GM18909 (cell line): ENCODE data around the gene SPCS3.
"Not testable (repeated sequence)": the region's sequence is repeated elsewhere in the genome, so short reads cannot be mapped to it uniquely, and the experiment has no call there.

ENCODE experiments used
- ATAC-seq: cut with Tn5 transposase; IDR thresholded peaks from one replicate; pipeline ENCODE4 v1.9.1; 2021; ENCODE audit warnings: mild to moderate bottlenecking; ENCODE audit not compliant: unreplicated experiment, poor library complexity

SPCS3 gene

GRCh38 chr4:176319704-176320339 lies at the start of gene SPCS3:
Gene SPCS3, plus strand, starts transcription at chr4:176319966. Its CDS starts 111 bp downstream, at chr4:176320077.
- peak; percentile 90 for ATAC-seq

GRCh38 chr4:176270669-176271068 lies 49.1 kb upstream of the SPCS3 start:
- no peak for ATAC-seq

DNA sequence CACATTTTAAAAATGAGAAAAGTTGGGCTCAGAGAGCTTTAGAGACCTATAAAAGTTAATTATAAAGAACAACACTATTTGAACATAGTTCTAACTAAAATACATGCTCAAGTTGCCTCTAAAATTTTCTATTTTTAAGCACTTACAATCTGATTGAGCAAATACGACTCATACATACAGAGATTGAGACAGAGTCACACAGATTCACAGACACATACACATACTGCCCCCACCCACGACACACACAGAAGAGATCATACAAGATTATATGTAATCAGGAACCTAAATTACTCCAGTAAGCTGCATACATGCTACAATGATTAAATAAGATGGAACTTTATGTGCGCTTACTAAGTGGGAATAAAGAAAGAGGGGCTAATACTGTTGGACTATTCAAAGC lies 48.0 kb upstream of the SPCS3 start:
- no peak for ATAC-seq

DNA sequence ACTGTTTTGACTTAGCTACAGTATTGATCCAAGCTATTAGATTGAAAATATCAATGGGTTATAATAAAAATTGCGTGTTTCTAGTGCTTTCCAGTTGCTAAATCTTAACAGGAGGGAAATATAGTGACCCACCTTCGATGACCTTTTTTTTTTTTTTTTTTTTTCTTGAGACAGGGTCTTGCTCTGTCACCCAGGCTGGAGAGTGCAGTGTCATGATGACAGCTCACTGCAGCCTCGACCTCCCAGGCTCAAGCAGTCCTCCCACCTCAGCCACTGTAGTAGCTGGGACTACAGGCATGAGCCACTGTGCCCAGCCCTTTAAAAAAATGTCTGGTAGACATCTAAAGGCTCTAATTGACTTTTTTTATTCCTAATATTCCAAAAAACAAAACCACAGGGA lies 47.0 kb upstream of the SPCS3 start:
- no peak for ATAC-seq

DNA sequence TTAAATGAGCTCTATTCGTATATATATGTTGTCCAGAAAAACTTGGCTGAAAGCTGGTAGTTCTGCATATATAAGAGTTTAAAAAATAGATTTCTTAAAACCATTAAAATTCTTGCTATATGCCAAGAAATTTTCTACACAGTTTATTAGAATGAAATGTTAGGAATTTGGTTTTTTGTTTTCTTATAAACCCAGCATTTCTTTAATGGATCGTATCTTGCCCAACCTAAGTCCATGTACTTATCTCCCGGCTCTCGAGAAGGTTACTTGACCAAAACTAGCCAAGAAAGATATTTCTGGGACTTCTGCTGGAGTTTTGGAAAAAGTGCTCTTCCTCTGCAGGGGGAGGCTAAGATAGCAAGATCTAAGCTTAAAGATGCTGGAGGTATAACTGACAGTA lies 46.0 kb upstream of the SPCS3 start:
- ATAC-seq, result no peak

DNA sequence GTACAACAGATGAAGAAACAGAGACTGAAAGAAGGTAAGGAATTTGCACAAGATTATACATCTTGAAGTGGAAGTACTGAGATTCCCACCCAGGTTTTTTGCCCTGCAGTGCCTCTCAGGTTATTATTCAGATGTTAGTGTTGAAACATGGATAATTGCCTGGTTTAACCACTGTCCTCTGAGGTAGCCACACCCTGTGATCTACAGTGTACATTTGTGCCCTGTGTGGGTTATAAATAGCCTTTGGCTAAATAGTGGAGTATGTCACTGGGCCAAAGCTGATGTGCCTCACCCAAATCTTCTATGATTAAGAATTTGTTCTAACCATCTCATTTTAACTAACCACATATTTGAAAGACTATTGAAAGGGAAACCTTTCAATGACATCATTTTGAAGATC lies 45.3 kb upstream of the SPCS3 start:
- ATAC-seq, result no peak

GRCh38 chr4:176276710-176277109 lies 43.1 kb upstream of the SPCS3 start:
- ATAC-seq, result no peak

DNA sequence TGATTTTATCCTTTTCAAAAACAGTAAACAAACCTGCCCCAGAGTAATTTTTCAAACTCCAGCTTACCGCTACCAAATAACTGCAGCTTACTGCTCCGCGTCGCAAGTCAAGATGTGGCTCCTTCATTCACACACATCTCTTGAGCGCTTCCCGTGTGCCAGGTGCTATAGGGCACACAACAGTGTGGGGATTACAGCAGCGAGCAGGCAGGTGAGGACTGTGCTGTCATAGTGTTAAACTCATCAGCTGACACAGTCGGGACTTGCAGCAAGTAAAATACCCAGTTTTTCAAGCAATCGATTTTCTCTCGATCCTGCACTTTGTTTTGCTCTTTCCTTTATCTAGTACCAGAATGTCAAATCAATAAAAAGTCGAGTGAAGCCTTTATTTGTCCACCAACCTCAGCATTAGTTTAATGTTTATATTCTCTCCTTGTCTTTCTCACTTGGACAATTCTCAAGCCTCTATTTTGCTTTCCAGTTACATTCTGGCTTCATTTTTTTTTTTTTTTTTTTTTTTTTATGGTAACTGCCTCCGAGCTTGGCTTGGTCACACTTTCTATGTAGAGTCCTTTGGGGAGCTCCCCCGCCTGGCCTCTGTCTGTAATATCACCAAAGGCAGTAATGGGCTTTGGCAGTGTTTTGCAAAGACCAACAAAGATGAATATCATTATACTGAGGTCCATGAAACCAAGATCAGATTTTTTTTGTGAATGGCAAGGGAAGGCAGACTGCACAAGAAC lies 42.4 kb upstream of the SPCS3 start:
- ATAC-seq, result peak; percentile 90

DNA sequence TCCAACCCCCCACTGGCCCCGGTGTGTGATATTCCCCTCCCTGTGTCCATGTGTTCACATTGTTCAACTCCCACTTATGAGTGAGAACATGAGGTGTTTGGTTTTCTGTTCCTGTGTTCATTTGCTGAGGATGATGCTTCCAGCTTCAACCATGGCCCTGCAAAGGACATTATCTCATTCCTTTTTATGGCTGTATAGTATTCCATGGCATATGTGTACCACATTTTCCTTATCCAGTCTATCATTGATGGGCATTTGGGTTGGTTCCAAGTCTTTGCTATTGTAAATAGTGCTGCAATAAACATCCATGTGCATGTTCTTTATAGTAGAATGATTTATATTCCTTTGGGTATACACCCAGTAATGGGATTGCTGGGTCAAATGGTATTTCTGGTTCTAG lies 40.2 kb upstream of the SPCS3 start:
- ATAC-seq, result not testable (repeated sequence)

GRCh38 chr4:176286728-176287127 lies 33.0 kb upstream of the SPCS3 start:
- ATAC-seq, result no peak

DNA sequence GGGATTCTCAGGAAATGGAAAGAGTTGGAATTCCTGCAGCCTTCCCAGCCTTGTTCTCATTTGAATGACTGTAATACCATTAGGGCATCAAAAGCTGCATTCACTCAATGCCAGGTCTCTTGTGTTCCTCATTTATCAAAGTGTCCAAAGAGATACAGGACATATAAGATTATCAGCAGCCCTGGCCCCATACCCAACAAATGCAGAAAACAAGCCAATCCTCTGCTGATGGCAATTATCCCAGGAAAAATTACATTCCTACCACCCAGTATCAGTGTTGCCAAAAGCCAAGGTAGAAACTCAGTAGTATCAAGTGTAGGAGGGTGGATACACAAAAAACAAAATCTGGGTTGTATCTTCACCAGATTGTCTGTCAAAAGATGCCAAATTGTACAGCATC lies 32.2 kb upstream of the SPCS3 start:
- no peak for ATAC-seq

- no peak for ATAC-seq
Observed at GRCh38 chr4:176288020-176288419, 31.7 kb upstream of the SPCS3 start.

DNA sequence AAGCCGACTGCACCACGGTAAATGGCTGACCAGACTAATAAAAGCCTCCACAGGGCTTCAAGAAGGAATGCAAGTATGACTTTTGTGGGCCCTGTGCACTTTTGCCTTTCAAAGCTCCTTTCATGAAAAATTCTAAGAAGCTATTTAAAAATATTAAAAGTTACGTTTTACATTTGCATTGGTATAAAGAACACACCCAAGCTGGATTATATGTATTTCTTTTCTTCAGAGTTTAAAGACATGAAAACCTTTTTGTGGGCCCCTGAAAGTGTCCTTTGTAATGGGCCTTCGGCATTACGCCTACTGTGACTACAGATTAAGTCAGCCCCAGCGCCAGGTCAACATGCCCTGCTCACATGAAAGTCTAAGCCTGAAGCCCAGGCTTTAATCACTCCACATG lies 30.2 kb upstream of the SPCS3 start:
- no peak for ATAC-seq

DNA sequence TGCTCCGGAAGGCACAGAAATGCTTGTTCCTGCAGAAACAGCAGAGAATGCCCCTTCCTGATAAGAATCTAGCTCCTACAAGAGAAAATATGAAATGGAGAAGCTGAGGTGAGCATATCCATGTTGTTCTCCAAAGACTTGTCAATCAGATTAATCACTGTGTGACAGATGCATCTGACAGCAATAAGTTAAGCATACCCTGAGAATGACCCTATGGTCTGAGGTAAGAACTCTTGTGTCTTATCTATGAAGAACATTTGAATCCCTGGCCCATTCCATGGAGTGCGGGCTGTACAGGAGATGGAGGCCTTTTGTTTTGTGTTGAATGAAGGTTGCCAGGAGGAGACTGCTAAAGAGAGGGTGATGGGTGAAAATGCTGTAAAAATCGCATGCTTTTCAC lies 29.2 kb upstream of the SPCS3 start:
- no peak for ATAC-seq

DNA sequence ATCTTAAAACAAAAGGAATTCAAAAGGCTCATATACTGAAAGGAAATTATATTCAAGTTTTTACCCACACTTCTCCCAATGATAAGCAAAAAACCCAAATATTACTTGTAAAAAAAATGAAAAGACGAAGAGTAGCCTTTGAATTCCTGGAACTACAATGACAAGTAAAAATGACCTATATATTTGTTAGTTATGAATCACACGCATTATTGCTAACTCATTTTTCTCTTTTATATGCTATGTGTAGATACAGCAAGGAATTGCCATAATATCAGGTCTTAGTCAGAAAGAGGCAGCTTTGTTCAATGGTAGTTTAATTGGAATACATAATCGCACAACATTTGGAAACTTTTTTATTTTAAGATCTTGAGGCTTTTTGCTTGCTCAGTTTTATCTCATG lies 28.0 kb upstream of the SPCS3 start:
- no peak for ATAC-seq

DNA sequence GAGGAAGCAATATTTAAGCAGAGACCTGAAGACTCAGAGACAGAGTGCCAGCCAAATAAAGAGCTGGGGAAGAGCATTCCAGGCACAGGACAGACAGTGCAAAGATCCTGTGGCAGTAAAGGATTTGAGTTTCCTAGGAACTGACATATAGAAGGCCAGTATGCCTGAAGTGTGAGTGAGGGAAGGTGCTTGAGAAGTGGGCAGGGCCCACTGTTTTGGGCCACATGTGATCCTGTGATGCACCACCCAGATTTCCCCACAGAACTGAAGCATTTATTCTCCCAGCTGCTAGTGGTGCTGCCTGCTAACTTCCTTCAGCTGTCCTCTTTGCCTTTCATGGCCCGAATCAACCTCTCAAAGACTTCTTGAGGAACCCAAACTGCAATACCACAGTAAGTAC lies 26.8 kb upstream of the SPCS3 start:
- no peak for ATAC-seq

DNA sequence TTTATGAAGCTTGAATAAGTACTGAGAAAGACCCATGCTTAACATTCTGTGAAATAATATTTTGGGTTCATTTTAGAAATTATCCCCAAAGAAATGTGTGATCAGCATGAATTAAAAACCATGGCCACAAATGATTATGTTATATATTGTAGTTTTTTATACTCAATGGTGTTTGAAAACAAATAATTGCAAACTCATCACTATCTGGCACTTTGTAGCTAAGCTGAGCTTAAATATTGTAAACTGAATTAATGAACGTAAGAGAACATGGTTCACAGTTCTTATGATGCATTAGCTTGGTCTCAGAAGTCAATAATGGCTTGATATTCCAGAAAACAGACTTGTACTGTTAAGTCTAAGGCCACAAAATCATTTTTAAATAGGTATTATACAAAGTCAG lies 26.1 kb upstream of the SPCS3 start:
- ATAC-seq, result no peak

DNA sequence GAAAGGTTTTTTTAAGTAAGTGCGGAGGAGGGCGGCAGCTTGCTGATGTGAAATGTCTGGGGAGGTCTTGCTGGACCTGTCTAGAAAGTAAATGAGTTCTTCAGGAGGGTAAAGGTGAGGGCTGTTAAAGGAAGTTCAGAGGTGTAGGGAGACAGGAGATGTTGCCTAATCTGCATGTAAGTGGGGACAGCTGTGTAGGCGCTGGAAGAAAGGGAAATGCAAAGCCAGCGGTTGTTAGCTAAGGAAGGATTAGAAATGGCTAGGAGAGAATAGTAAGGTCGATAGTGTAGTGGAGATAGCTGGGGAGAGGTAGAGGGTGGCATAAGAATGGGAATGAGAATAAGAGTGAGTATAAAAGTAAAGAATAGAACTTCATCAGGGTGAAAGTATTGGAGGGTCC lies 23.9 kb upstream of the SPCS3 start:
- not testable (repeated sequence) for ATAC-seq

- no peak for ATAC-seq
Observed at GRCh38 chr4:176298664-176299063, 21.1 kb upstream of the SPCS3 start.

DNA sequence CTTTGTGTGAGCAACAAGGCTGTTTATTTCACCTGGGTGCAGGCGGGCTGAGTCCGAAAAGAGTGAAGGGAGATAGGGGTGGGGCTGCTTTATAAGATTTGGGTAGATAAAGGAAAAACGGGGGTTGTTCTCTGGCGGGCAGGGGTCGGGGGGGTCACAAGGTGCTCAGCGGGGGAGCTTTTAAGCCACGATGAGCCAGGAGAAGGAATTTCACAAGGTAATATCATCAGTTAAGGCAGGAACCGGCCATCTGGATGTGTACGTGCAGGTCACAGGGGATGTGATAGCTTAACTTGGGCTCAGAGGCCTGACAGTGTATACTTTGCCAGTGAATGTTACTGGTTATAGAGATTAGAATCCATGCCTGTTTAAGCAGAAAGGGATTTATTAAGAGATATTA lies 19.7 kb upstream of the SPCS3 start:
- no peak for ATAC-seq

GRCh38 chr4:176300565-176300964 lies 19.2 kb upstream of the SPCS3 start:
- no peak for ATAC-seq
